Astrocyte (in vitro differentiated cells and primary cell): ENCODE data around the gene SPAST. TPM values are rescaled to one million over a fixed set of nuclear protein-coding genes. Genes with fewer than 3 reads are reported as not detected.

Experiments used
- DNase-seq: peaks from one replicate; pipeline ENCODE4 v3.0.0-alpha.2; 2010; ENCODE audit warnings: low read depth
- FAIRE-seq: peaks from 2 replicates; lab custom pipeline; 2011; peaks lifted over from hg19 to GRCh38; lab: Jason Lieb, UNC
- H2AFZ ChIP-seq: 2 replicates; pipeline ENCODE4 v1.6.0; 2012; ENCODE audit warnings: low read depth, low read length, inconsistent platforms
- H3K27ac ChIP-seq: 2 replicates; pipeline ENCODE4 v1.5.1; 2011; ENCODE audit warnings: low read depth, low read length, inconsistent platforms
- H3K27me3 ChIP-seq: 2 replicates; pipeline ENCODE4 v1.6.0; 2011; ENCODE audit warnings: low read length, inconsistent platforms; ENCODE audit not compliant: insufficient read depth
- H3K36me3 ChIP-seq: 2 replicates; pipeline ENCODE4 v1.5.1; 2011; ENCODE audit warnings: low read length, inconsistent platforms; ENCODE audit not compliant: insufficient read depth
- H3K4me1 ChIP-seq: 2 replicates; pipeline ENCODE4 v1.5.1; 2011; ENCODE audit warnings: low read length, inconsistent platforms; ENCODE audit not compliant: insufficient read depth
- H3K4me2 ChIP-seq: 2 replicates; pipeline ENCODE4 v1.6.0; 2012; ENCODE audit warnings: low read length, inconsistent platforms
- H3K4me3 ChIP-seq: 2 replicates; pipeline ENCODE4 v1.5.1; 2011; ENCODE audit warnings: low read depth, mild to moderate bottlenecking, low read length, inconsistent platforms; ENCODE audit not compliant: insufficient read depth
- H3K79me2 ChIP-seq: 2 replicates; pipeline ENCODE4 v1.6.0; 2012; ENCODE audit warnings: mild to moderate bottlenecking, low read length, inconsistent platforms; ENCODE audit not compliant: insufficient read depth
- H3K9ac ChIP-seq: 2 replicates; pipeline ENCODE4 v1.6.0; 2012; ENCODE audit warnings: mild to moderate bottlenecking, low read length, inconsistent platforms
- H3K9me3 ChIP-seq: 2 replicates; pipeline ENCODE4 v1.5.1; 2012; ENCODE audit warnings: low read depth, mild to moderate bottlenecking, low read length, inconsistent platforms; ENCODE audit not compliant: insufficient read depth
- H4K20me1 ChIP-seq: 2 replicates; pipeline ENCODE4 v1.6.0; 2012; ENCODE audit warnings: low read length, inconsistent platforms; ENCODE audit not compliant: insufficient read depth
- H3K27ac Mint-ChIP-seq: one replicate; pipeline ENCODE4 v1.8.0; 2021; ENCODE audit warnings: mild to moderate bottlenecking, mixed read lengths; ENCODE audit not compliant: unreplicated experiment
- H3K27me3 Mint-ChIP-seq: one replicate; pipeline ENCODE4 v1.8.0; 2021; ENCODE audit warnings: low read depth, mixed read lengths; ENCODE audit not compliant: unreplicated experiment
- H3K36me3 Mint-ChIP-seq: one replicate; pipeline ENCODE4 v1.8.0; 2021; ENCODE audit warnings: low read depth, mixed read lengths; ENCODE audit not compliant: unreplicated experiment
- H3K4me1 Mint-ChIP-seq: one replicate; pipeline ENCODE4 v1.8.0; 2021; ENCODE audit warnings: low read depth, mixed read lengths; ENCODE audit not compliant: unreplicated experiment
- H3K4me3 Mint-ChIP-seq: one replicate; pipeline ENCODE4 v1.8.0; 2021; ENCODE audit warnings: mild to moderate bottlenecking, moderate library complexity, mixed read lengths; ENCODE audit not compliant: unreplicated experiment
- H3K9me3 Mint-ChIP-seq: one replicate; pipeline ENCODE4 v1.8.0; 2021; ENCODE audit warnings: mild to moderate bottlenecking, mixed read lengths; ENCODE audit not compliant: unreplicated experiment
- CTCF ChIP-seq: IDR thresholded peaks from 2 replicates; pipeline ENCODE4 v1.5.1; 2011; ENCODE audit warnings: low read depth, mild to moderate bottlenecking, inconsistent platforms, low read length, moderate library complexity; ENCODE audit not compliant: insufficient read depth
- EZH2 ChIP-seq: IDR thresholded peaks from 2 replicates; pipeline ENCODE4 v1.6.1; 2012; ENCODE audit warnings: mild to moderate bottlenecking, low read length, inconsistent platforms; ENCODE audit not compliant: insufficient read depth
- total RNA-seq: library from RNA; stranded (reverse); gene quantifications from 2 replicates; pipeline ENCODE4 v1.2.1, GENCODE V29; 2021

SPAST gene
- total RNA-seq, 1 donor from 2014 or later = 18.0 TPM

- H3K9ac ChIP-seq = no peak overlapping the region
- no peak overlapping the region for H3K27ac ChIP-seq
- H3K27me3 ChIP-seq = no peaks in the 10 kb centered on the region
- no peak overlapping the region for H3K4me3 Mint-ChIP-seq
- H3K4me1 Mint-ChIP-seq = no peaks in the 10 kb centered on the region
- no peak overlapping the region for H3K27ac Mint-ChIP-seq
- no peaks in the 10 kb centered on the region for H3K9me3 Mint-ChIP-seq
- no peak for FAIRE-seq
- no peaks in the 10 kb centered on the region for H3K27me3 Mint-ChIP-seq
- TF ChIP-seq CTCF (no peak), EZH2 (no peak)
- no peak overlapping the region for H3K4me2 ChIP-seq
- H3K9me3 ChIP-seq = no peaks in the 10 kb centered on the region
- no peaks in the 10 kb centered on the region for H4K20me1 ChIP-seq
- no peaks in the 10 kb centered on the region for H3K4me1 ChIP-seq
- no peaks in the 10 kb centered on the region for H3K79me2 ChIP-seq
- no peak overlapping the region for H3K4me3 ChIP-seq
- H3K36me3 Mint-ChIP-seq = peaks cover 3% of the 10 kb centered on the region
- H2AFZ ChIP-seq = no peak overlapping the region
- no peak for DNase-seq
- peaks cover 8% of the 10 kb centered on the region for H3K36me3 ChIP-seq
Observed at GRCh38 chr2:32182667-32183066, 119.3 kb downstream of the SPAST start.

GRCh38 chr2:32189011-32189410, 125.7 kb downstream of the SPAST start:
- H3K4me1 Mint-ChIP-seq = peaks cover 3% of the 10 kb centered on the region
- Histone ChIP-seq H3K79me2 (no peaks in the 10 kb centered on the region), H3K4me3 (no peak overlapping the region), H3K27me3 (no peaks in the 10 kb centered on the region), H4K20me1 (peaks cover 6% of the 10 kb centered on the region), H3K27ac (no peak overlapping the region), H3K4me2 (no peak overlapping the region), H3K36me3 (peaks cover 6% of the 10 kb centered on the region), H2AFZ (no peak overlapping the region), H3K4me1 (peaks cover 3% of the 10 kb centered on the region), H3K9ac (no peak overlapping the region), H3K9me3 (no peaks in the 10 kb centered on the region)
- FAIRE-seq = no peak
- H3K27ac Mint-ChIP-seq = no peak overlapping the region
- H3K4me3 Mint-ChIP-seq = no peak overlapping the region
- H3K9me3 Mint-ChIP-seq = no peaks in the 10 kb centered on the region
- TF ChIP-seq CTCF (no peak), EZH2 (no peak)
- peaks cover 2% of the 10 kb centered on the region for H3K36me3 Mint-ChIP-seq
- DNase-seq = no peak
- H3K27me3 Mint-ChIP-seq = no peaks in the 10 kb centered on the region

GRCh38 chr2:32192418-32192817, 129.1 kb downstream of the SPAST start:
- peaks cover 6% of the 10 kb centered on the region for H4K20me1 ChIP-seq
- no peak overlapping the region for H2AFZ ChIP-seq
- no peak overlapping the region for H3K27ac ChIP-seq
- H3K27me3 Mint-ChIP-seq = no peaks in the 10 kb centered on the region
- H3K36me3 ChIP-seq = peaks cover 10% of the 10 kb centered on the region
- no peak overlapping the region for H3K27ac Mint-ChIP-seq
- H3K9ac ChIP-seq = no peak overlapping the region
- H3K4me2 ChIP-seq = no peak overlapping the region
- H3K36me3 Mint-ChIP-seq = peaks cover 2% of the 10 kb centered on the region
- TF ChIP-seq EZH2 = no peak
- TF ChIP-seq CTCF = no peak
- H3K4me3 Mint-ChIP-seq = no peak overlapping the region
- no peaks in the 10 kb centered on the region for H3K27me3 ChIP-seq
- H3K9me3 ChIP-seq = no peaks in the 10 kb centered on the region
- no peaks in the 10 kb centered on the region for H3K9me3 Mint-ChIP-seq
- DNase-seq = no peak
- peaks cover 3% of the 10 kb centered on the region for H3K4me1 ChIP-seq
- no peaks in the 10 kb centered on the region for H3K79me2 ChIP-seq
- no peak overlapping the region for H3K4me3 ChIP-seq
- no peak for FAIRE-seq
- H3K4me1 Mint-ChIP-seq = peaks cover 3% of the 10 kb centered on the region
